Measurements from ENCODE around the gene BMP7.

The BMP7 gene

GRCh38 chr20:57190536-57191264 is 75.7 kb downstream of the BMP7 start:
- no peak for DNase-seq (ENCODE audit: low read depth in 2 of 2)

GRCh38 chr20:57189713-57190112 is 76.7 kb downstream of the BMP7 start:
- no peak for DNase-seq (ENCODE audit: low read depth in 2 of 2)

- DNase-seq (ENCODE audit: low read depth in 2 of 2), result no peak
These were observed 77.8 kb downstream of the BMP7 start for GRCh38 chr20:57188576-57189079.

GRCh38 chr20:57188056-57188455 is 78.4 kb downstream of the BMP7 start:
- DNase-seq (ENCODE audit: low read depth in 2 of 2), result no peak

- no peak for DNase-seq (ENCODE audit: low read depth in 2 of 2)
These were observed 79.3 kb downstream of the BMP7 start for GRCh38 chr20:57187068-57187634.

- no peak for DNase-seq (ENCODE audit: low read depth in 2 of 2)
These were observed 80.2 kb downstream of the BMP7 start for GRCh38 chr20:57186192-57186591.

- DNase-seq (ENCODE audit: low read depth in 2 of 2), result no peak
These were observed 81.2 kb downstream of the BMP7 start for GRCh38 chr20:57185188-57185743.

- no peak for DNase-seq (ENCODE audit: low read depth in 2 of 2)
These were observed 82.9 kb downstream of the BMP7 start for GRCh38 chr20:57183457-57184009.

- no peak for DNase-seq (ENCODE audit: low read depth in 2 of 2)
These were observed 84.8 kb downstream of the BMP7 start for GRCh38 chr20:57181639-57182038.

GRCh38 chr20:57180954-57181353 is 85.5 kb downstream of the BMP7 start:
- DNase-seq (ENCODE audit: low read depth in 2 of 2), result no peak

GRCh38 chr20:57180387-57180786 is 86.1 kb downstream of the BMP7 start:
- no peak for DNase-seq (ENCODE audit: low read depth in 2 of 2)

- no peak for DNase-seq (ENCODE audit: low read depth in 2 of 2)
These were observed 87.2 kb downstream of the BMP7 start for GRCh38 chr20:57179265-57179664.

- no peak for DNase-seq (ENCODE audit: low read depth in 2 of 2)
These were observed 87.8 kb downstream of the BMP7 start for GRCh38 chr20:57178582-57179111.

GRCh38 chr20:57177636-57178280 is 88.7 kb downstream of the BMP7 start:
- no peak for DNase-seq (ENCODE audit: low read depth in 2 of 2)

GRCh38 chr20:57176842-57177241 is 89.6 kb downstream of the BMP7 start:
- no peak for DNase-seq (ENCODE audit: low read depth in 2 of 2)

GRCh38 chr20:57175397-57176010 is 90.9 kb downstream of the BMP7 start:
- DNase-seq (ENCODE audit: low read depth in 2 of 2), result no peak

- no peak for DNase-seq (ENCODE audit: low read depth in 2 of 2)
These were observed 91.7 kb downstream of the BMP7 start for GRCh38 chr20:57174737-57175136.

GRCh38 chr20:57173986-57174385 is 92.5 kb downstream of the BMP7 start:
- DNase-seq (ENCODE audit: low read depth in 2 of 2), result no peak

- DNase-seq (ENCODE audit: low read depth in 2 of 2), result no peak
These were observed 93.4 kb downstream of the BMP7 start for GRCh38 chr20:57173041-57173440.

- DNase-seq (ENCODE audit: low read depth in 2 of 2), result no peak
These were observed 96.1 kb downstream of the BMP7 start for GRCh38 chr20:57170343-57170742.

GRCh38 chr20:57169162-57169561 is 97.3 kb downstream of the BMP7 start:
- DNase-seq (ENCODE audit: low read depth in 2 of 2), result no peak

Measured in stimulated activated CD4-positive, alpha-beta T cell treated with anti-CD3 and anti-CD28 coated beads, Interleukin-12 subunit alpha, Interleukin-12 subunit beta, amount 100 ng/mL, for 24 hours (primary cell).